ENCODE data around the gene CSNK2A2.
A peak's percentile ranks its signal among the peaks of the same experiment; 100 is the strongest.

CSNK2A2 gene

DNA sequence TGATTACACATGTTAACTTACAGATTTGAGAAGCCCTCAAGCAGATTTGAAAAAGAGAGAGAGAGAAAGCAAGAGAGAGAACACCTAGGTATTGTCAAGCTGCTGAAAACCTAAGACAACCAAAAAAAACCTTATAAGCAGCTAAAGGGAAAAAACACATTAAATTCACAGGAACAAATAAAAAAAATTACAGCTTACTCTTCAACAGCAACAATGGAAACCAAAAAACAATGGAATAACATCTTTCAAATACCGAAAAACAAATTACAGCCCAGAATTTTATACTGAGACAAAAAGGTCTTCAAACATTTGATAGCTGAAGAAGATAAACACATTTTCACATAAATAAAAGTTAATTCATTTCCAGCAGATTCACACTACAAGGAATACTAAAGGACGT is 60.3 kb downstream of the CSNK2A2 start:
- no peak for DNase-seq

GRCh38 chr16:58129097-58129936 is 68.6 kb downstream of the CSNK2A2 start, which contains the start of gene CFAP20:
CFAP20 (minus strand) TSS chr16:58129381; CDS start chr16:58129115, 266 bp downstream.
- DNase-seq, result peak; percentile 85 to 94

DNA sequence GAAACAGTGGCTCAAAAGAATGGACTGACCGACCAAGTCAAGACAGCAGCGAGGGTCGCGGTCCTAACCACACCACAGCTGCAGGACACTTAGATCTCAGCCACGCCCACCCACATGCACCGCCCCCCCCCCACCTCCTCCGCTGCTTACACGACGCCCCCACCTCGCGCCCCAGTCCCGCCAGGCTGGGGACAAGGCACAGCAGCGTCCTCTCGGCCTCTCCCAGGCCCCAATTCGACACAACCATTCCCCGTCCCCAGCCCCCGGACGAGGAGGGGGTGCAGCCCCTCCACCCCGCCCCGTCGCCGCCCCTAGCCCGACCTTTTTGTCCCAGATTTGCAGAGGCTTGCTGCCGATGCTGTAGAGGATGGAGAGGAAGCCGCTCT is 69.2 kb downstream of the CSNK2A2 start:
- no peak for DNase-seq

GRCh38 chr16:58128181-58128631 is 69.7 kb downstream of the CSNK2A2 start:
- DNase-seq, result no peak

DNA sequence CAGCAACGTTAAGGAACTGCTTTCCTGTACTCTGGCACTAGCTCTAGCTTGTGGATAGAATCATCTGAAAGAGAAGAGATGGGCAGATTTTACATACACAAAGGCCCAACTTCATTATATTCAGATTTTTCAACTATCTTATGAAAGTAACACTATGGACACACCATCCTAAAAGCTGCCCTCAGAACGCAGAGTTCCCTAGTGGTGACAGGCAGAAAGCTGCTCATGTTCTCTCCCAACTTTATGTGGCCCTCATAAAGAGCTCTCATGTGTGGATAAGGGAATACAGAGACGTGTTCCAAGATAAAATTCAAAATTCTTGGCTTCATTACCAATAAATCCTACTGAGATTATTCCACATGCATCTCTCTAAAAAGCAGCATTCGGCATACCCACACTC is 70.3 kb downstream of the CSNK2A2 start:
- DNase-seq, result no peak

GRCh38 chr16:58127033-58127556 is 70.8 kb downstream of the CSNK2A2 start:
- no peak for DNase-seq

GRCh38 chr16:58126451-58126961 is 71.4 kb downstream of the CSNK2A2 start:
- no peak for DNase-seq

- DNase-seq, result no peak
Observed at GRCh38 chr16:58125781-58126335, 72.0 kb downstream of the CSNK2A2 start.

GRCh38 chr16:58125041-58125440 is 72.9 kb downstream of the CSNK2A2 start:
- DNase-seq, result no peak

- DNase-seq, result no peak
Observed at GRCh38 chr16:58124601-58124915, 73.3 kb downstream of the CSNK2A2 start.

DNA sequence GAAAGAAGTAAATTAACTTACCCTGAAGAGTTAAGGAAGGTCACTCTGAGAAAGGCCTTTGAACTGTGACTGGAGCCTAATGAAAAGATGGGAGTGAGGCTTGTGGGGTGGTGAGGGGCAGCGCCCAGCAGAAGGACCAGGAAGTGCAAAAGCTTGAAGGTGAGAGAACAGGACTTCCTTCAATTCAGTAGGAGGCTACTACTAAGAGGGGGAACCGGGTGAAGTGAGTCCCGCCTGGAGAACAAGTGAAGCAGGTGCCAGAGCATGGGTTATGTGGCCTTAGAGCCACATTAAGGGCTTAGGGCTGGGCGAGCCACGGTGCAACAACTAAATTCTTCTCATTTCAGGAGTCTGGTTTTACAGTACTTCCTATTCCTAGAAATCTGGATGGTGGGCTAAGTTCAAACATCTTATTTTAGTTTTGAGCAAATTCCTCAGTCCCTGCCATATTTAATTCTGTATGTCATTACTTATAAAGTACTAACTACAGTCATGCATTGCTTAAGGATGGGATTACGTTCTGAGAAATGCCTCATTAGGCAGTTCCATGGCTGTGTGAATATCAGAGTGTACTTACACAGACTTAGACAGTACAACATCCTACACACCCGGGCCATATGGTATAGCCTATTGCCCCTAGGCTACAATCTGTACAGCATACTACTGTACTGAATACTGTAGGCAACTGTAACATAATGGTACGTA is 73.9 kb downstream of the CSNK2A2 start:
- no peak for DNase-seq

- no peak for DNase-seq
Observed at GRCh38 chr16:58121132-58121531, 76.8 kb downstream of the CSNK2A2 start.

DNA sequence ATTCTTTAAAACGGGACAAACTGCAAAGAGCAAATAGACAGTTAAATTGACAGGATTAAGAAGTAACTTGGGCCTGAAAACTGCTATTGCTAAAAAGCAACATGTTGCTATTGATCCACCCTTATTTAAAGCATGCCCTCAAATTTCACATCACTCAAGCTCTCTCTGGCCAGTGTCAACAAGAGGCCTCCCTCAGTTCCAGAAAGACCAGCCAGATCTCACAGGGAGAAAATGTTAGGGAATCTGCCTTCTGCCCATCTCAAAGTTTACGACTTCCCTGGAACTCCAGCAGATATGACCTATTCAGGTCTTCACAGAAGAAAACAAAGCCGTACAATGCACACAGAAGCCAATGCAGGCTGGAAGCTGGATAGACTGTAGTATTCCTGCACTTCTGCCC is 77.7 kb downstream of the CSNK2A2 start:
- no peak for DNase-seq

DNA sequence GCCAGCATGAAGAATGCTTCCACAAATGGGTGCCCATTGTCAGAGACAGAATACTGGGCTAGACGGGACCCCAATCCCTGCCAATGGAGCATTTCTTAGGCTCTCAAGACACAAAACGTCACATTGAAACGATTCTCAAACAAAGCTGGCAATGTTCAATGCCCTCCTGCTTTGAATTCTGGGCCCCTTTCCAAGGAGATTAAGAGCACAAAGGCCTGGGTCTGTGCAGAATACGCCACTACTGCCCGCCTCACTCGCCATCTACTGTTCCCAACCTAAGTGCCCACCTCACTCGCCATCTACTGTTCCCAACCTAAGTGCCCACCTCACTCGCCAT is 78.4 kb downstream of the CSNK2A2 start:
- DNase-seq, result no peak

- DNase-seq, result no peak
Observed at GRCh38 chr16:58118801-58119508, 79.0 kb downstream of the CSNK2A2 start.

DNA sequence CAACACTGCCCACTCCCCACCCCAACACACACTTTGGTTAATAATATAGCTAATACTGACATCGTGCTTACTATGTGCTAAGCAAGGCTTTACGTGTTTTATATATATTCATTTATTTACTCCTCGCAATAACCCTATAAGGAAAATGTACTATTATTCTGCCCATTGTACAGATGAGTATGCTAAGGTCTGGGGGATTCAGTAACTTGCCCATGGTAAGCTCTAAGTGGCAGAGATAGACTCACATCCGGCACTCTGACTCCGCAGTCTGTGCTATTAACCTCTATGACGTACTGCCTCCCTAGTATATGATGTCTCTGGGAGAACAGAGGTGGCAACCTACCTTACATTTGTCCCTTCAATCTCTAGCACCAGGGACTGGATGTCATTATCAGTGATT is 81.4 kb downstream of the CSNK2A2 start:
- DNase-seq, result no peak

- DNase-seq, result no peak
Observed at GRCh38 chr16:58116081-58116480, 81.8 kb downstream of the CSNK2A2 start.

GRCh38 chr16:58114827-58115825 is 82.8 kb downstream of the CSNK2A2 start:
- no peak for DNase-seq

DNA sequence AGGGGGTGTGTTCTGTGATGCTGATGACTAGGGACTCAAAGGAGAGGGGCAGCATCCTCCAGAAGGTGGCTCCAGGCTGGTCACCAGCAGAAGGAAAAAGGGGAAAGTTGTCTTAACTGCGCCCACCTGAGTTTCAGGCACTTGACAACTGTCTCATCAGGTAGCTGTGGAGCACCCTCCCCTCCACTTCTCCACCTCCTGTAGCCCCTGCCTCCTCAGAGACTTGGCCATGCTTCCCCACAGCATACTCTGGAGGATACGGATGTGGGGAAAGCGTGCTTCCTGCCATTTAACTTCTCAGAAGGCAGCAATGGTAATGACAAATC is 86.6 kb downstream of the CSNK2A2 start:
- DNase-seq, result no peak

GRCh38 chr16:58110571-58111301 is 87.2 kb downstream of the CSNK2A2 start:
- no peak for DNase-seq

DNA sequence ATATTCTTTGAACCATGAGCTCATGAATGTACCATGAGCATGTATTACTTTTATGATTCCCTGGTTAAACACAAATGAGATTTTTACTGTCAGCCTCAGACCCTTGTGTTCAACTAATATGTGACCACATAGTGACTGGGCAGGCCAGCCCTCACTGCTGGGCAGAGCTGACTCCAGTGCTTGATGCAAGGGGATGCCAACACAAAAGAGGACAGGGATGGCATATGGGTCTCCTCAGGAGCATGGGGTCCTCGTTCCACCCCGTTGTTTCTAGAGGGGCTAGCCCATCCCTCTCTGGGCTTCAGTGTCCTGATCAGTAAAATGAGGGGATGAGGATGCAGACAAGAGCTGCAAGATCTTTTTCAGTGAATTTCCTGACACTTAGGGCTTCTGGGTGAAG is 88.0 kb downstream of the CSNK2A2 start:
- no peak for DNase-seq

Measured in NCI-H187 (cell line).